Activated naive CD8-positive, alpha-beta T cell treated with anti-CD3 and anti-CD28 coated beads, Interleukin-2, amount 10 ng/mL, durations not matched to agents 7 days and 5 days (primary cell): ENCODE measurements around the gene NTN3. TPM values are rescaled to one million over a fixed set of nuclear protein-coding genes. Genes with fewer than 3 reads are reported as not detected.
A peak's percentile ranks its signal among the peaks of the same experiment; 100 is the strongest.

Source experiments
- ATAC-seq: fragments of 150-1000 bp; cut with Tn5 transposase; one replicate; pipeline ENCODE4 v1.10.0; 2021; ENCODE audit warnings: low read depth, moderate library complexity
- POLR2A ChIA-PET: fragments of 350-600 bp; sonication (Branson Sonifier 250); formaldehyde crosslinking; loops from one replicate; lab custom pipeline; 2021; ENCODE audit warnings: antibody characterized with exemption; lab: Charles Lee
- DNase-seq: peaks from one replicate; pipeline ENCODE4 v3.0.0; 2021
- H3K27ac Mint-ChIP-seq: one replicate; pipeline ENCODE4 v1.8.0; 2022; ENCODE audit warnings: mild to moderate bottlenecking, mixed read lengths
- H3K27me3 Mint-ChIP-seq: one replicate; pipeline ENCODE4 v1.8.0; 2022; ENCODE audit warnings: mild to moderate bottlenecking, moderate library complexity, mixed read lengths
- H3K36me3 Mint-ChIP-seq: one replicate; pipeline ENCODE4 v1.8.0; 2021; ENCODE audit warnings: mild to moderate bottlenecking, mixed read lengths
- H3K4me1 Mint-ChIP-seq: one replicate; pipeline ENCODE4 v1.8.0; 2021; ENCODE audit warnings: mixed read lengths
- H3K4me3 Mint-ChIP-seq: one replicate; pipeline ENCODE4 v1.8.0; 2022; ENCODE audit warnings: mild to moderate bottlenecking, moderate library complexity, mixed read lengths
- H3K9me3 Mint-ChIP-seq: one replicate; pipeline ENCODE4 v1.8.0; 2021; ENCODE audit warnings: mixed read lengths
- total RNA-seq, 2 experiments: library from RNA; stranded (reverse); gene quantifications; one replicate each; pipeline ENCODE4 v1.2.3, GENCODE V29; 2021

NTN3 gene
- total RNA-seq, 2 experiments from 2014 or later: not detected

- DNase-seq (no peak), ATAC-seq (no peak)
- no peaks in the 10 kb centered on the region for H3K9me3 Mint-ChIP-seq
- H3K36me3 Mint-ChIP-seq: peaks cover 5% of the 10 kb centered on the region
- POLR2A ChIA-PET: no interaction called here
- peaks cover 14% of the 10 kb centered on the region for H3K4me1 Mint-ChIP-seq
- no peak overlapping the region for H3K27ac Mint-ChIP-seq
- H3K4me3 Mint-ChIP-seq: no peak overlapping the region
- H3K27me3 Mint-ChIP-seq: peaks cover 12% of the 10 kb centered on the region
Measured at GRCh38 chr16:2462031-2462866, 8.8 kb upstream of the NTN3 start.

DNA sequence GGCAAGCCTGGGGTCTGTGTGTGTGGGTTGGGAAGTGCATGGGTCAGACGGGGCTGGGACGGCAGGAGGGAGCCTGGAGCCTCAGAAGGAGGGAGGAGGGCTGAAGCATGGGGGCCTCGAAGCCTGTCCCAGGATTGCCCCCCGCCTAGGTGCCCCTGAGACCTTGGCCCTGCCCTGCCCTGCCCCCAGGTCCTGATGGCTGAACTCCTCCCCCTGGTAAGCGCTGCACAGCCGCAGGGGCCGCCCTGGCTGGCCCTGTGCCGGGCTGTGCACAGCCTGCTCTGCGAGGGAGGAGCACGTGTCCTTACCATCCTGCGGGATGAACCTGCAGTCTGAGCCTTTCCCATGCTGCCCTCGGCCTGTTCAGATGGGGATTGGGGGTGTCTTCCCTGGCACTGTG, 6.8 kb upstream of the NTN3 start:
- Mint-ChIP-seq H3K27ac (no peak overlapping the region), H3K4me1 (peaks cover 8% of the 10 kb centered on the region), H3K4me3 (no peak overlapping the region), H3K27me3 (peaks cover 27% of the 10 kb centered on the region), H3K9me3 (no peaks in the 10 kb centered on the region), H3K36me3 (peaks cover 4% of the 10 kb centered on the region)
- ATAC-seq: no peak
- no peak for DNase-seq
- POLR2A ChIA-PET: no interaction called here

DNA sequence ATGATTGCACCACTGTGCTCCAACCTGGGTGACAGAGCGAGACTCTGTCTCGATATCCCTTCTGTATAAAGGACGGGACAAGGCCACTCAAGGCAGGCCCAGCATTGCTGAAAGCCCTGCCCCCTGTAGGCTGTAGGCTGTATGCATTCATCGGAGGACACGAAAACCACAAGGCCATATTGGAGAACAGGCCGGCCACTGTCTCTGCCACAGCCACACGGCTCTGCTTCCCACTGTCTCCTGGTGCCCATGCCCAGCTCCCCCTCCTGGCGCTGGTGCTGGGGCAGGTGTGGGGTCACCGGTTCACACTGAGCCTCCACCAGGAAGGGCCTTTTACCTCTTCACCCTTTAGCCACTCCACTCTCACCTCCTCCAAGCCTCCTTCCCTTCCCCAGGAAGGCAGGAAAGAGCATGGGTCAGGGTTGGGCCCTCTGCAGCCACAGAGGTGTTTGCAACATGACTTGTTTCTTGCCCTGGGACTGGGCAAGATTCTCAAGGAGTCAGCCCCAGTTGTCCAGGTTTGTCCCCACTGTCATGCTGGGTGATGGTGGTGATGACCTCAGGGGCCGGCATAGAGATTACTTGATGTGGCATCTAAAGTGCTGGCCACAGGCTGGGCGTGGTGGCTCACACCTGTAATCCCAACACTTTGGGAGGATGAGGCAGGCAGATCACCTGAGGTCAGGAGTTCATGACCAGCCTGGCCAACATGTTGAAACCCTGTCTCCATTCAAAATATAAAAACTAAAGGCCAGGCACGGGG, 5.3 kb upstream of the NTN3 start:
- H3K27ac Mint-ChIP-seq: no peak overlapping the region
- POLR2A ChIA-PET: no interaction called here
- H3K4me1 Mint-ChIP-seq: peaks cover 6% of the 10 kb centered on the region
- DNase-seq: no peak
- peaks cover 4% of the 10 kb centered on the region for H3K36me3 Mint-ChIP-seq
- no peaks in the 10 kb centered on the region for H3K9me3 Mint-ChIP-seq
- H3K4me3 Mint-ChIP-seq: no peak overlapping the region
- ATAC-seq: no peak
- peaks cover 41% of the 10 kb centered on the region for H3K27me3 Mint-ChIP-seq

GRCh38 chr16:2466667-2467527, 4.2 kb upstream of the NTN3 start:
- H3K4me1 Mint-ChIP-seq: peaks cover 6% of the 10 kb centered on the region
- H3K4me3 Mint-ChIP-seq: no peak overlapping the region
- H3K36me3 Mint-ChIP-seq: peaks cover 4% of the 10 kb centered on the region
- H3K27ac Mint-ChIP-seq: no peak overlapping the region
- POLR2A ChIA-PET: interaction anchor here (1.1 kb wide), 1 partner anchor 46 kb away, joined by 3 read pairs; no protein-coding TSS in a partner anchor
- peaks cover 41% of the 10 kb centered on the region for H3K27me3 Mint-ChIP-seq
- DNase-seq: no peak
- H3K9me3 Mint-ChIP-seq: no peaks in the 10 kb centered on the region
- no peak for ATAC-seq

GRCh38 chr16:2467528-2468232, 3.4 kb upstream of the NTN3 start:
- H3K4me1 Mint-ChIP-seq: peaks cover 6% of the 10 kb centered on the region
- POLR2A ChIA-PET: interaction anchor here (1.1 to 1.2 kb wide), 2 partner anchors 38 to 45 kb away, joined by 3 read pairs; partner anchors contain the start of gene CCNF
- peaks cover 43% of the 10 kb centered on the region for H3K27me3 Mint-ChIP-seq
- ATAC-seq (peak; percentile 20), DNase-seq (no peak)
- peaks cover 4% of the 10 kb centered on the region for H3K36me3 Mint-ChIP-seq
- H3K27ac Mint-ChIP-seq: no peak overlapping the region
- no peaks in the 10 kb centered on the region for H3K9me3 Mint-ChIP-seq
- no peak overlapping the region for H3K4me3 Mint-ChIP-seq

- Mint-ChIP-seq H3K4me1 (peaks cover 8% of the 10 kb centered on the region), H3K27ac (no peak overlapping the region), H3K4me3 (peak overlapping the region; percentile 51), H3K36me3 (peaks cover 2% of the 10 kb centered on the region), H3K9me3 (no peaks in the 10 kb centered on the region), H3K27me3 (peaks cover 49% of the 10 kb centered on the region)
- ATAC-seq (no peak), DNase-seq (no peak)
- POLR2A ChIA-PET: interaction anchor here (1.2 to 1.3 kb wide), 2 partner anchors 9 to 39 kb away, joined by 3 to 4 read pairs; partner anchors contain the start of genes CCNF and TEDC2
Measured at GRCh38 chr16:2468233-2468724, 2.8 kb upstream of the NTN3 start.

GRCh38 chr16:2468725-2469398, 2.2 kb upstream of the NTN3 start:
- Mint-ChIP-seq H3K36me3 (no peaks in the 10 kb centered on the region), H3K27ac (no peak overlapping the region), H3K27me3 (peaks cover 51% of the 10 kb centered on the region), H3K4me1 (peaks cover 9% of the 10 kb centered on the region), H3K4me3 (no peak overlapping the region), H3K9me3 (no peaks in the 10 kb centered on the region)
- POLR2A ChIA-PET: interaction anchor here (1.2 to 1.3 kb wide), 2 partner anchors 10 to 39 kb away, joined by 3 to 4 read pairs; partner anchors contain the start of genes CCNF and TEDC2
- ATAC-seq: no peak
- DNase-seq: no peak

DNA sequence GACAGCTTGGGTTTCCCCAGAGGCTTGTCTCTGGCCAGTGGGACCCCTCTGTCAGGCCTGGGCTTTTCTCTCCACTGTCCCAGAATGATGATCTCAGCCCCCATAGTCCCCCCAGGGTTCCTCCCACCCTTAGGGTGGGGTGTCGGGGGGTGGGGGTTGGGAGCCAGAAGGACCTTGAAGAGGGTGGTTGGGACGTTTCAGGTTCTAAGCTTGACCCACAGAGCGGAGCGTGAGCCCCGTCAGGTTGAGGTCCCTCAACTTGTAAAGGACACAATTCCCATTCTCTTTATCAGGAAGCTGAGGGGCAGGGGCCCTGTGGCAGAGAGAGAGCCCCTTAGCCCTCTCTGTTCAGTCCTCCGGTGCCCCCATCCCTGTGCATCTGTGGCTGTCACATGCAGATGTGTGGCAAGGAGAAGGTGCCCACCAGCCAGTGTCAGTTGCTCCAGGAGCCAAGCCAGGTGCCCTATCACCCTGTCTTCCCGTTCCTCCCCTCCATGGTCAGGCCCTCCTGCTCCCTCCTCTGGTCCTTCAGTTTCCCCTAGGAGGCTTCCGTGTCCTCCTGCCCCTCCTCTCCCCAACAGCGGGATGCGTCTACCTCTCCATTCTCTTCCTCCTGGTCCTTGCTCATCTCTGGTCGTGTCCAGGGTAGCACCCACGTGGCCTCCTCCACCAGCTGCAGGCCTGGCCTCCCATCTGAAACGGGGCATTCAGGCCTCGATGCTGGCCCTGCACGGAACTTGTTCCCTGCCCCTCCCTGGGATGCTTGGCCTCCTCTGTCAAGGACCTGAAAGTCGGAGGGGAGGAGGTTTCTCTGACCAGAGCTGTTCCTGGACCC, 1.5 kb upstream of the NTN3 start:
- no peak overlapping the region for H3K27ac Mint-ChIP-seq
- POLR2A ChIA-PET: interaction anchor here (1.3 to 1.6 kb wide), 2 partner anchors 10 kb away, joined by 4 to 7 read pairs; partner anchors contain the start of gene TEDC2
- no peak for ATAC-seq
- H3K4me1 Mint-ChIP-seq: peaks cover 9% of the 10 kb centered on the region
- H3K27me3 Mint-ChIP-seq: peaks cover 51% of the 10 kb centered on the region
- H3K4me3 Mint-ChIP-seq: no peak overlapping the region
- no peaks in the 10 kb centered on the region for H3K9me3 Mint-ChIP-seq
- DNase-seq: no peak
- no peaks in the 10 kb centered on the region for H3K36me3 Mint-ChIP-seq

GRCh38 chr16:2470234-2470601, 879 bp upstream of the NTN3 start:
- DNase-seq (no peak), ATAC-seq (no peak)
- no peak overlapping the region for H3K4me3 Mint-ChIP-seq
- H3K9me3 Mint-ChIP-seq: no peaks in the 10 kb centered on the region
- H3K27ac Mint-ChIP-seq: no peak overlapping the region
- POLR2A ChIA-PET: interaction anchor here (1.6 kb wide), 1 partner anchor 10 kb away, joined by 7 read pairs; the partner anchor contains the start of gene TEDC2
- peaks cover 9% of the 10 kb centered on the region for H3K4me1 Mint-ChIP-seq
- peaks cover 50% of the 10 kb centered on the region for H3K27me3 Mint-ChIP-seq
- H3K36me3 Mint-ChIP-seq: no peaks in the 10 kb centered on the region

DNA sequence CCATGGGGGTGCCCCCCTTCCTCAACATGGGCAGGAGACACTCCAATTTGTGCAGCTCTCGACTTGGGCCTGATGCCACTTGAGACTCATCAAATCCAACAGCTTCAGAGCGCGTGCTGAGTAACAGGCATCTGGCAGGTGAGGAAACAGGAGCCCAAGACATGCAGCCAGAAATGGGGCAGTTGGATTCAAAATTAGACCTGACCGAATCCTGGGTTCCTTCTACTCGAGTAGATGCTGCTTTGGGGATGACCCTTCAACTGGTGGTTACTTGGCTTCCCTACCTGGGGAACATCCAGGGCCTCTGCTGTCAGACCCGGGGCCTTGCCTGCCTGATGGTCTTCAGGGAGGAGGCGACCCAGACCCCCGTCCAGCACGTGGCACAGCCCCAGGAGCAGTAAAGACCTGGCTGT, 488 bp upstream of the NTN3 start:
- POLR2A ChIA-PET: interaction anchor here (0.5 to 1.6 kb wide), 2 partner anchors 11 to 32 kb away, joined by 3 to 7 read pairs; partner anchors contain the start of gene TEDC2
- Mint-ChIP-seq H3K36me3 (no peaks in the 10 kb centered on the region), H3K4me1 (peaks cover 9% of the 10 kb centered on the region), H3K27ac (no peak overlapping the region), H3K4me3 (no peak overlapping the region), H3K9me3 (no peaks in the 10 kb centered on the region), H3K27me3 (peaks cover 49% of the 10 kb centered on the region)
- ATAC-seq (no peak), DNase-seq (no peak)
